ENCODE measurements around the gene BCL3. TPM values are rescaled to one million over a fixed set of nuclear protein-coding genes. Genes with fewer than 3 reads are reported as not detected.

BCL3 gene
- total and polyA plus RNA-seq, 2 of the 13 experiments (the other 11 are each of a cell fraction or from before 2014, with no cell fraction given) = 2.3 to 4.0 TPM

GRCh38 chr19:44723952-44724319, 24.6 kb upstream of the BCL3 start (continued):
- TF ChIP-seq ZNF276 (CRISPR knock-in tag; IDR thresholded peaks at IDR 0.05; ENCODE audit: low read depth) (no peak), POGK (CRISPR knock-in tag; conservative IDR thresholded peaks at IDR 0.05) (no peak), ZNF710 (CRISPR knock-in tag; IDR thresholded peaks at IDR 0.05; ENCODE audit: borderline replicate concordance) (peak; percentile 66; the same call in 1 of the 2 replicates), GPBP1L1 (CRISPR knock-in tag; IDR thresholded peaks at IDR 0.05) (no peak), TBL1XR1 (IDR thresholded peaks at IDR 0.05; ENCODE audit: borderline replicate concordance, low read length, partially characterized antibody) (no peak), ZUFSP (CRISPR knock-in tag; IDR thresholded peaks at IDR 0.05; ENCODE audit: borderline replicate concordance) (no peak), KLF9 (CRISPR knock-in tag; IDR thresholded peaks at IDR 0.05; ENCODE audit: low read depth) (no peak), ZNF530 (CRISPR knock-in tag; IDR thresholded peaks at IDR 0.05; ENCODE audit: low read depth) (no peak), ZNF362 (CRISPR knock-in tag; IDR thresholded peaks at IDR 0.05; ENCODE audit: borderline replicate concordance) (peak; percentile 75; the same call in 1 of the 2 replicates), SIN3B (IDR thresholded peaks at IDR 0.05; ENCODE audit: low read length) (no peak), HNRNPL (IDR thresholded peaks at IDR 0.05; ENCODE audit: low read depth, low read length) (0 out of 2 replicates have a peak, but pooled peaks have one; percentile 52), HMGXB4 (CRISPR knock-in tag; IDR thresholded peaks at IDR 0.05; ENCODE audit: borderline replicate concordance in 1 of 2, low read depth in 1 of 2) (peak in 1 of 2 experiments; percentile 69; a peak in 1 of 4 replicates), HMG20A (CRISPR knock-in tag; IDR thresholded peaks at IDR 0.05; ENCODE audit: borderline replicate concordance) (no peak), ELF1 (CRISPR knock-in tag; IDR thresholded peaks at IDR 0.05) (no peak), SALL1 (CRISPR knock-in tag; IDR thresholded peaks at IDR 0.05) (peak; percentile 67), FOXA3 (CRISPR knock-in tag; IDR thresholded peaks at IDR 0.05) (0 out of 2 replicates have a peak, but pooled peaks have one; percentile 22), ZFP62 (CRISPR knock-in tag; IDR thresholded peaks at IDR 0.05) (no peak), RXRA (CRISPR knock-in tag; IDR thresholded peaks at IDR 0.05) (peak; percentile 47; the same call in 1 of the 2 replicates)
